ENCODE measurements around the gene GLIS1.

DNA sequence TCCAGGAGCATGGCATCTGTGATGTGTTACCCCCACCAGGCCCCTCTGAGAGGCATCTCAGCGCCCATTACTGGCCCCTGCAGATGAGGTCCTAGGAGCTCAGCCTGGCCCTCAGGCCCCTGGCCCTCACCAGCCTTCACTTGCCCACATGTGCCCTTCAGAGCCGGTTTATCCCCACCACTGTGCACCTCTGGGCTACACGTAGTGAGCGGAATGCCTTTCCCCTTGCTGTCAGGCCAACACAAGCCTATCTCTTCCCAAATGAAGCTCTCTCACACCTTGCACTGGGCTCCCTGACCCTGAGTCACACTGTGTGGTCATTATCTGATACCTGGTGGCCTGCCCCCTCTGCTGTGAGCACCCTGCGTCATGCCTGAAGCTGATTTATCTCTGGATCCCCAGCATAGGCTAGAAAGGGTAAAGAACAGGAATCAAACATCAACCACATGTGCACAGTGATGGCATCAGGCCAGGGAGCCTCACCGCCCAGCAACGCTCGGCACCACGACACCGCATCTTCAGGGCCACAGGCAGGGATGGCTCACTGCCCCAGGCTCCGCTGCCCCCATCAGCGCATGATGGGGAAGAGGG, 49.1 kb downstream of the GLIS1 start:
- no peak for TF ChIP-seq EZH2 (IDR thresholded peaks at IDR 0.05; ENCODE audit: borderline replicate concordance, insufficient read depth, low read length, poor library complexity, severe bottlenecking)
- TF ChIP-seq RAD21 (conservative IDR thresholded peaks at IDR 0.05): no peak
- TF ChIP-seq, protein P1, sequence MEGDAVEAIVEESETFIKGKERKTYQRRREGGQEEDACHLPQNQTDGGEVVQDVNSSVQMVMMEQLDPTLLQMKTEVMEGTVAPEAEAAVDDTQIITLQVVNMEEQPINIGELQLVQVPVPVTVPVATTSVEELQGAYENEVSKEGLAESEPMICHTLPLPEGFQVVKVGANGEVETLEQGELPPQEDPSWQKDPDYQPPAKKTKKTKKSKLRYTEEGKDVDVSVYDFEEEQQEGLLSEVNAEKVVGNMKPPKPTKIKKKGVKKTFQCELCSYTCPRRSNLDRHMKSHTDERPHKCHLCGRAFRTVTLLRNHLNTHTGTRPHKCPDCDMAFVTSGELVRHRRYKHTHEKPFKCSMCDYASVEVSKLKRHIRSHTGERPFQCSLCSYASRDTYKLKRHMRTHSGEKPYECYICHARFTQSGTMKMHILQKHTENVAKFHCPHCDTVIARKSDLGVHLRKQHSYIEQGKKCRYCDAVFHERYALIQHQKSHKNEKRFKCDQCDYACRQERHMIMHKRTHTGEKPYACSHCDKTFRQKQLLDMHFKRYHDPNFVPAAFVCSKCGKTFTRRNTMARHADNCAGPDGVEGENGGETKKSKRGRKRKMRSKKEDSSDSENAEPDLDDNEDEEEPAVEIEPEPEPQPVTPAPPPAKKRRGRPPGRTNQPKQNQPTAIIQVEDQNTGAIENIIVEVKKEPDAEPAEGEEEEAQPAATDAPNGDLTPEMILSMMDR (IDR thresholded peaks at IDR 0.05; ENCODE audit: poor library complexity, severe bottlenecking): no peak

Measured in neural cell (in vitro differentiated cells).